ENCODE measurements around the gene SGSM2.
A peak's percentile ranks its signal among the peaks of the same experiment; 100 is the strongest.

Gene SGSM2

DNA sequence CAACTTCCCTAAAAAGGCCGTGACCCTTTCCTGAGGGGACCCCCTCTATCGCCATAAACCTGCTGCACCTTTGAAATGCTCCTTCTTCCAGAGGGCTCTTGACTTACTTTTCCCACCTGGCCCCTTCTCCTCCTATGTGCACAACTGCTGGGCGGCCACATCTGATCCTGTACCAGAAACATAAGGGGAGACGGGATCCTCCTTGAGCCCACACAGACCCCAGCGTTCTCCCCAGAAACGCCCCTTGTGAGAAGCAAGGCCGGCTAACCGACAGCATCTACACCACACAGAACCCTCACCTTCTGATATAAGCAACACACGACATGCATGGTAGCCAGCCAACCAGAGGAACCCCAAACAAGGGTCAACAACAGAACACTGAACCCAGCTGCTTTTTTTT is 77.8 kb downstream of the SGSM2 start:
- no peak for DNase-seq

DNA sequence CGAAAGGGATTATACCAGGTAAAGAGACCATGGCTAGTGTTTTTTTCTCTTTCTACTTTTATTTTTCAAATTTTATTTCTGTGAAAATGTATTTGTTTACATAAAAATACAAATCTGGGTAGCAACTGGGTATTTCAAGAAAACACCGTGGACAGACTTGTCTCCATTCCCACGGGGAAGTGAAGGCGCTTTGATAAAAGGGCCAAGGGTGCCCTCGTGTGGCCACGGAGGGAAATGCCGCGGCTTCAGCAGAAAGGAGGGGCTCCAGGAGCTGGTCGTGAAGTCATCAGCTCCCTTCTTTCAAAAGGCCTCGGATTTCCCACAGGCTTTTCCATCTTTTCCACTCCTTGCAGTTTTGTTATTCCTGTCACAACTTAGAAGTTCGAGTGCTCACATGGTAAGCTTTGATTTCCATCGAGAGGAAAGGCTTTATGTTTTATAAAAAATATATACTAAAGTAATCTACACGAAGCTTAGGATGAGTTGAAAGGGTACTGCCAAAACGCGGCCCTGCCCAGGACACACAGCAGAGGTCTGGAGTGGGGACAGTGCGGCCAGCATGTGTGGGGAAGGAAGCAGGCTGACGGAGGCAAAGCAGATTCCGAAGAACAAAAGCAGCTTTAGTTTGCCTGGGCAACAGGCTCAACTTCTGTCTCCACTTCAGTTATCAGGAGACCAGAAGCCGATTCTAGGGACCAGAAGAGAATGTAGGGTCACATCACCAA is 78.9 kb downstream of the SGSM2 start:
- peak in 54 of 56 donors; percentile 46 to 96 (median 78) for DNase-seq

DNA sequence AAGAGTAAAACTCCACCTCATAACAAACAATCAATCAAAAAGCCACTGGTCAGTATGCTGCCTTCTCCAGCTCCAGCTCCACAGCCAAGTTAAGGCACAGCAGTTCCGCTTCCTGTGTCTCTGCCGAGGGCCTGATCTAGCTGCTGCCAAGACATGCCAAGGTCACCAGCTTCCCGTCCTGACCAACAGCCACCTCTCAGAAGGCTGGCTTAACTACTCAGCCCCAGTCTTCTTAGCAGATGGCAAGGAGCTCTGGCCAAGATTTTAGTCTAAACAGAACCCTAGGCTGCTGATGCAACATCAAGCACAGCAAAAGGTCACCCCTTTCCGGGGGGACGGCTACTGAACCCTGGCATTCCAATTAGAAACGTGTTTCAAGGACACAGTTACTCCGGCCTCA is 81.3 kb downstream of the SGSM2 start:
- DNase-seq = no peak

DNA sequence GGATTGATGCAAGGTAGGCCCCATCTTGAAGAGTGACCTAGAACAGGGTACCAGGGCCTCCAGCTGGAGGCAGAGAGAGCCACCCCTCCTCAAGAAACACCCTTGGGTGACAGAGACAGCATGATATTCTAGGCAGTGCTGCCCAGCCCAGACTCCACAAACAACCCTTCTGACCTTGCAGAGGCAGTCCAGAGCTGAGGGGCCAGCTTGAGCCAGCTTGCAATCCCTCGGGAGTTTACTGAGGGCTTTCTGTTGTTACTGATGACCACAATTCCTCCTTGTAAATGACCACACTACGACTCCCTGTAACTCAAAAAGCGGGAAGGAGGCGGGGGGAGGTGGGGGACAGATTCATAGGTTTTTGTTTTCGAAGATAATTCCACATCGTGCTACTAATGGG is 82.2 kb downstream of the SGSM2 start:
- no peak for DNase-seq

DNA sequence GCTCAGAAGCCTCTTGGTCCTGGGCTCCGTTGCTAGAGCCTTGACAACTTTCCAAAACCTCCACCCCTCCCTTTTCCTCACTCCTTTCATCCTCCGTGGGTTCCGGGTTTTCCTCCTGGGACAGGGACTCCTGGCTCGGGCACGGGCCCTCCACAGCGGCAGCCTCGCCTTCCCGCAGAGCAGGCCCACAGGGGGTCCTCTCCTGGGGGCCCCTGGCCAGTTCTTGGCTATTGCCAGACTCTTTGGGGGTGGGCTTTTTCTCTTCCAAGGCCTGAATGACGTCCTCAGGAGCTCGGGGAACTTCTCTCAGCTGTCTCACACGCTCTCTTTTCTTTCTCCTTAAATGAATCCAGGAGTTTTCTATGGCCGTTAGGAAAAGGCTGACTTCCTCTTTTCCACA is 82.9 kb downstream of the SGSM2 start:
- DNase-seq = no peak

DNA sequence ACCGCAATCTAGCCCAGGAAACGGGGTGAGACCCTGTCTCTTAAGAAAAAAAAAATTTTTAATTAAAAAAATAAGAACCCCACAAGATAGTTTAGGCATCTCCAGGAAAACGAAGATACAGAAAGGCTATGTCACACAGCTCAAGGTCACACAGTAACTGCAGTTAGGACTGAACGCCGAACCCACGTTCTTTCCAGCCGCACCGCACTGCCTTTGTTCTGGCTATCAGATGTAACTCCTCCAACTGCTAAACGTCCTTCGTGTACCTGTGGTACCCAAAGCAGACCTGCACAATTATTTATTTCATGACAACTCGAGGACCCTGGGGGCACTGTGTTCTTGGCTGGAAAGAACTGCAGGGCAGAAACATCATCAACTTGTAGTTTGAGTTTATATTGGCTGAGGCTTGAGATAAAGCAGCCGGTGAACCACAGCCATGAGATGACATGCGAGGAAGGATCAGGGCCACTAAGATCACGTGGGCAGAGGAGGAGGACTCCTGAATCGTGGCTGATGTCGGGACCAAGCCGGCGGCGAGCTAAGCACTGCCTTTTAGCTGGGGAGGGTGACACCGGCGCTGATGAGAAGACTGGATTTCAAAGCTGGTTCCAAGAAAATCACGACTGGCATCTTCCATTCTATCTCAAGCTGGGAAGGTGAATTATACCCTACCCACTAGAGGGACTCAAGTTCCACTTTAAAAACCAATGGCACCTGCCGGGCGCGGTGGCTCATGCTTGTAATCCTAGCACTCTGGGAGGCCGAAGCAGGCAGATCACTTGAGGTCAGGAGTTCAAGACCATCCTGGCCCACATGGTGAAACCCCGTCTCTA is 84.2 kb downstream of the SGSM2 start:
- DNase-seq = peak in 2 of 56 donors; percentile 27 to 35

DNA sequence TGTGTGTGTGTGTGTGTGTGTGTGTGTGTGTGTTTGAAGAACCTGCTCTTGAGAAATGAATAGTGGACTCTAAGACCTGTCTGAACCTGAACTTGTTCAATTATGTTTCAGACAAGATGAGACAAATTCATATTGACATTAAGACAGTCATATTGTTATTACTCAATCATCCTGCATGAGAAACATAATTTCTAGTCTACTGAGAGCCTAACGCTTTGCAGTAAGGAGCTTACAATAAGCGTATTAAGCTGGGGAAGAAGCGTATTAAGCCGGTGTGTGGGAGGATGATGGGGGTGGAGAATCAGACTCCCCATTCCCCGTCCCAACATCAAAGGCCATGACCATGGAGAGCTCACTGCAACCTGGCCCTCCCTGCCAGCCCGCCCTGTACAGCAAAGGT is 86.0 kb downstream of the SGSM2 start:
- no peak for DNase-seq

DNA sequence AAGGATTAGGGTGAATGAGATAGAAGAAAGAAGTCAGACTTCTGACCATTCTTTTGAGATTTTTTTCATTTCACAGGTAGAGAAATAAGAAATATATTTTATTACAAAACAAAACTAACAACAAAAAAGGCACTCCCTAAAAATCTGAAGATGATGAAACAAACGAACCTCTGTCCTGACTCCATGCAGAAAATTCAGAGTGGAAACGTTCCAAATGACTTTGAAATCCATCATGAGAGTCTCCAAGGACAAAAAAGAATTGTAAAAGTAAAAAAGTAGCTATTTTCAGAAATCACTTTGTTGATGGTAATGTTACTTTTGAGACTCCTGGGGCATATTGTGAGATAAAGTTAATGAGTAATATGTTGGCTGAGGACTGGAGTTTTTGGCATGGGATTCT is 89.9 kb downstream of the SGSM2 start:
- DNase-seq = no peak

DNA sequence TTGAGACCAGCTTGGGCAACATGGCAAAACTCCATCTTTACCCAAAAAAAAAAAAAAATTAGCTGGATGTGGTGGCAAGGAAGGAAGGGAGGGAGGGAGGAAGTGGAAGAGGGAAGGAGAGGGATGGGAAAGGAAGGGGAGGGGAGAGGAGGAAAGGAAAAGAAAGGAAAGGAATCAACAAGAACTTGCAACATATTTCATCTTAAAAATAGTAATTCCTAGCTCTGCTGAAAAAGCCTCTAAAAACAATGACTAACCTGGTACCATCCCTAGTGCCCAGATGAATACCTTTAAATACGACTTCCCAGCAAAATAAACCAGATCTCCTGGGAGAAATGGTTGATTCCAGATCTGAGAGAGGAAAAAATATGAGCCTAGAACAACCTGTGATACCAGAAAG is 90.6 kb downstream of the SGSM2 start:
- no peak for DNase-seq
